ENCODE measurements around the gene SPATC1L.

The SPATC1L gene

GRCh38 chr21:46152927-46153246, 31.4 kb downstream of the SPATC1L start:
- DNase-seq (ENCODE audit: low read depth) = no peak
- TF ChIP-seq CTCF (IDR thresholded peaks at IDR 0.05; ENCODE audit: insufficient read depth, low read depth, low read length, missing control alignments) = no peak
- H3K4me3 ChIP-seq (ENCODE audit: low read length) = peak overlapping the region; percentile 24

- DNase-seq (ENCODE audit: low read depth) = no peak
- no peak for TF ChIP-seq CTCF (IDR thresholded peaks at IDR 0.05; ENCODE audit: insufficient read depth, low read depth, low read length, missing control alignments)
- no peak overlapping the region for H3K4me3 ChIP-seq (ENCODE audit: low read length)
These were observed 32.0 kb downstream of the SPATC1L start for GRCh38 chr21:46151989-46152926.

- no peak overlapping the region for H3K4me3 ChIP-seq (ENCODE audit: low read length)
- TF ChIP-seq CTCF (IDR thresholded peaks at IDR 0.05; ENCODE audit: insufficient read depth, low read depth, low read length, missing control alignments) = no peak
- no peak for DNase-seq (ENCODE audit: low read depth)
These were observed 32.8 kb downstream of the SPATC1L start for GRCh38 chr21:46151261-46151988.

- DNase-seq (ENCODE audit: low read depth) = no peak
- no peak overlapping the region for H3K4me3 ChIP-seq (ENCODE audit: low read length)
- no peak for TF ChIP-seq CTCF (IDR thresholded peaks at IDR 0.05; ENCODE audit: insufficient read depth, low read depth, low read length, missing control alignments)
These were observed 33.7 kb downstream of the SPATC1L start for GRCh38 chr21:46150491-46151121.

- no peak for DNase-seq (ENCODE audit: low read depth)
- TF ChIP-seq CTCF (IDR thresholded peaks at IDR 0.05; ENCODE audit: insufficient read depth, low read depth, low read length, missing control alignments) = no peak
- H3K4me3 ChIP-seq (ENCODE audit: low read length) = no peak overlapping the region
These were observed 34.2 kb downstream of the SPATC1L start for GRCh38 chr21:46150073-46150472.

- H3K4me3 ChIP-seq (ENCODE audit: low read length) = no peak overlapping the region
- no peak for DNase-seq (ENCODE audit: low read depth)
- no peak for TF ChIP-seq CTCF (IDR thresholded peaks at IDR 0.05; ENCODE audit: insufficient read depth, low read depth, low read length, missing control alignments)
These were observed 34.9 kb downstream of the SPATC1L start for GRCh38 chr21:46149205-46149901.

Data from epithelial cell of esophagus (primary cell).